WTC11 (cell line): ENCODE data around the gene STAMBP.

ENCODE experiments used
- CREM ChIP-seq: sonication (generic); formaldehyde crosslinking; IDR thresholded peaks from 2 replicates; pipeline ENCODE4 v1.8.1; 2022; ENCODE audit warnings: mild to moderate bottlenecking, missing genetic modification reagents, moderate library complexity
- CTCF ChIP-seq: fragments of 200-600 bp; IDR thresholded peaks from 2 replicates; pipeline ENCODE4 v1.8.0; 2022; ENCODE audit warnings: antibody characterized with exemption
- MYBL2 ChIP-seq: sonication (generic); formaldehyde crosslinking; IDR thresholded peaks from 2 replicates; pipeline ENCODE4 v1.8.1; 2023; ENCODE audit warnings: mild to moderate bottlenecking, moderate library complexity, missing genetic modification reagents

- TF ChIP-seq MYBL2 (no peak), CTCF (no peak), CREM (CRISPR knock-in tag) (no peak)
Observed at GRCh38 chr2:73851274-73851673, 22.5 kb downstream of the STAMBP start.
